T-cell (primary cell): ENCODE measurements around the gene CYTH2. TPM values are rescaled to one million over a fixed set of nuclear protein-coding genes. Genes with fewer than 3 reads are reported as not detected.

Source experiments
- ATAC-seq, 4 experiments: fragments of 200-7000 bp in 3 of 4; fragments of 150-1000 bp in 1 of 4; cut with Tn5 transposase; replicated peaks in 1 of 4; 1 replicate in 3 of 4; 2 replicates in 1 of 4; pipeline ENCODE4 v1.10.0; 2021; ENCODE audit warnings: moderate library complexity in 3 of 4, mild to moderate bottlenecking in 2 of 4, moderate number of reproducible peaks in 1 of 4
- CTCF ChIA-PET, 2 donors: fragments of 300-600 bp; sonication (Branson Sonifier 250); formaldehyde crosslinking; loops; one replicate each; lab custom pipeline; 2022; ENCODE audit warnings: antibody characterized with exemption in 2 of 2; lab: Charles Lee
- POLR2A ChIA-PET, 2 donors: fragments of 300-600 bp; sonication (Branson Sonifier 250); formaldehyde crosslinking; loops; one replicate each; lab custom pipeline; 2022; ENCODE audit warnings: antibody characterized with exemption in 2 of 2; lab: Charles Lee
- DNase-seq, 35 experiments: peaks; one replicate each; pipeline versions ENCODE4 v3.0.0 to v3.0.0-alpha.2; 2013 to 2023
- H3K27ac ChIP-seq: one replicate; pipeline ENCODE4 v1.5.1; 2013; ENCODE audit warnings: low read length
- H3K27me3 ChIP-seq, 2 experiments: replicated peaks in 1 of 2; 1 replicate in 1 of 2; 2 replicates in 1 of 2; pipeline versions ENCODE4 v1.6.1 to v1.7.0; 2013; ENCODE audit warnings: low read length in 1 of 2, mixed read lengths in 1 of 2; ENCODE audit not compliant: control insufficient read depth in 2 of 2, insufficient read depth in 2 of 2; ENCODE audit errors: extremely low read depth in 1 of 2
- H3K36me3 ChIP-seq, 2 donors: 1 replicate in 1 of 2; 2 replicates in 1 of 2; pipeline versions ENCODE4 v1.6.1 to v1.7.0; 2013; ENCODE audit warnings: low read length in 1 of 2; ENCODE audit not compliant: control insufficient read depth in 2 of 2, insufficient read depth in 1 of 2; ENCODE audit errors: extremely low read depth in 1 of 2
- H3K4me1 ChIP-seq, 2 experiments: 1 replicate in 1 of 2; 2 replicates in 1 of 2; pipeline versions ENCODE4 v1.6.1 to v1.7.0; 2013; ENCODE audit warnings: low read length in 2 of 2, mixed read lengths in 1 of 2; ENCODE audit not compliant: insufficient read depth in 2 of 2, control insufficient read depth in 1 of 2; ENCODE audit errors: extremely low read depth in 1 of 2
- H3K4me3 ChIP-seq, 2 donors: 1 replicate in 1 of 2; 2 replicates in 1 of 2; pipeline versions ENCODE4 v1.5.1 to v1.7.0; 2013; ENCODE audit warnings: mild to moderate bottlenecking in 2 of 2, low read length in 1 of 2, moderate library complexity in 1 of 2; ENCODE audit not compliant: control insufficient read depth in 1 of 2; ENCODE audit errors: extremely low read depth in 1 of 2
- H3K9me3 ChIP-seq: 2 replicates; pipeline ENCODE4 v1.7.0; 2013
- H3K27ac Mint-ChIP-seq, 2 donors: one replicate each; pipeline ENCODE4 v1.8.0; 2020 to 2021; ENCODE audit warnings: mild to moderate bottlenecking in 2 of 2, mixed read lengths in 2 of 2
- H3K27me3 Mint-ChIP-seq, 2 donors: one replicate each; pipeline ENCODE4 v1.8.0; 2021 to 2022; ENCODE audit warnings: mixed read lengths in 2 of 2
- H3K36me3 Mint-ChIP-seq: one replicate; pipeline ENCODE4 v1.8.0; 2021; ENCODE audit warnings: mixed read lengths
- H3K4me1 Mint-ChIP-seq, 3 donors: one replicate each; pipeline ENCODE4 v1.8.0; 2020 to 2022; ENCODE audit warnings: mixed read lengths in 3 of 3, mild to moderate bottlenecking in 1 of 3
- H3K4me3 Mint-ChIP-seq, 3 donors: one replicate each; pipeline ENCODE4 v1.8.0; 2020 to 2022; ENCODE audit warnings: mild to moderate bottlenecking in 3 of 3, mixed read lengths in 3 of 3, moderate library complexity in 3 of 3
- H3K9me3 Mint-ChIP-seq, 3 donors: one replicate each; pipeline ENCODE4 v1.8.0; 2020 to 2022; ENCODE audit warnings: mixed read lengths in 3 of 3
- WGBS: methylation state at CpG from one replicate; pipeline ENCODE4 v1.1.5; 2013; ENCODE audit warnings: missing lambda C conversion rate; ENCODE audit not compliant: insufficient coverage; 5-methylcytosine and 5-hydroxymethylcytosine counted together
- total RNA-seq, 35 experiments: library from RNA in 6 of 35; stranded (reverse) in 6 of 35; fragments of 120-200 nt in 1 of 35; gene quantifications; one replicate each; pipeline versions ENCODE4 v1.2.1 to v1.2.4 and lab custom pipeline; 2013 to 2026

Gene CYTH2
- total RNA-seq, 5 donors from 2014 or later (not counting 1 experiment from before 2014, with no cell fraction given): 37.8 to 81.5 (median 70.6) TPM

GRCh38 chr19:48441360-48442050 lies 27.7 kb upstream of the CYTH2 start:
- DNase-seq (no peak), ATAC-seq (no peak)
- no peaks in the 10 kb centered on the region for H3K9me3 Mint-ChIP-seq
- Histone ChIP-seq H3K27me3 (peaks cover 2 to 47% of the 10 kb centered on the region in 2 experiments), H3K27ac (no peak overlapping the region), H3K4me1 (peaks cover 11 to 25% of the 10 kb centered on the region in 2 experiments), H3K9me3 (no peaks in the 10 kb centered on the region), H3K36me3 (no peaks in the 10 kb centered on the region), H3K4me3 (no peak overlapping the region)
- 96% methylated on average over 13 of the region's 20 CpGs for WGBS
- H3K4me3 Mint-ChIP-seq: peak overlapping the region; percentile 34 to 70 (median 58)
- ChIA-PET POLR2A (no interaction called here), CTCF (interaction anchor here in 1 of 2 donors (0.6 kb wide), 2 partner anchors 20 to 206 kb away, joined by 4 to 6 read pairs; no protein-coding TSS in a partner anchor)
- peaks cover 25 to 33% of the 10 kb centered on the region in 2 donors for H3K27me3 Mint-ChIP-seq
- no peaks in the 10 kb centered on the region for H3K36me3 Mint-ChIP-seq
- peak overlapping the region in 1 of 2 donors; percentile 28 for H3K27ac Mint-ChIP-seq
- peaks cover 24 to 32% (median 24%) of the 10 kb centered on the region in 3 donors for H3K4me1 Mint-ChIP-seq

- ChIA-PET POLR2A (no interaction called here), CTCF (interaction anchor here in 1 of 2 donors (1.0 kb wide), 1 partner anchor 108 kb away, joined by 3 read pairs; no protein-coding TSS in a partner anchor)
- H3K27ac Mint-ChIP-seq: no peak overlapping the region
- Histone ChIP-seq H3K4me3 (no peak overlapping the region), H3K27me3 (peaks cover 2 to 39% of the 10 kb centered on the region in 2 experiments), H3K27ac (no peak overlapping the region), H3K9me3 (no peaks in the 10 kb centered on the region), H3K36me3 (peaks cover 0 to 5% of the 10 kb centered on the region in 2 donors), H3K4me1 (peaks cover 13 to 28% of the 10 kb centered on the region in 2 experiments)
- peak overlapping the region; percentile 34 to 70 (median 58) for H3K4me3 Mint-ChIP-seq
- ATAC-seq: no peak
- WGBS: 37% methylated on average over 89 of the region's 94 CpGs
- peaks cover 2% of the 10 kb centered on the region for H3K36me3 Mint-ChIP-seq
- no peak for DNase-seq
- H3K4me1 Mint-ChIP-seq: peaks cover 25 to 34% (median 29%) of the 10 kb centered on the region in 3 donors
- H3K9me3 Mint-ChIP-seq: no peaks in the 10 kb centered on the region
- H3K27me3 Mint-ChIP-seq: peaks cover 21 to 27% of the 10 kb centered on the region in 2 donors
These were observed 26.8 kb upstream of the CYTH2 start for GRCh38 chr19:48442116-48443035.

GRCh38 chr19:48443256-48443655 lies 25.9 kb upstream of the CYTH2 start:
- no peak for ATAC-seq
- Mint-ChIP-seq H3K27ac (no peak overlapping the region), H3K9me3 (no peaks in the 10 kb centered on the region), H3K27me3 (peaks cover 17 to 22% of the 10 kb centered on the region in 2 donors), H3K36me3 (peaks cover 8% of the 10 kb centered on the region), H3K4me1 (peaks cover 28 to 40% (median 35%) of the 10 kb centered on the region in 3 donors), H3K4me3 (no peak overlapping the region)
- Histone ChIP-seq H3K27me3 (peaks cover 0 to 39% of the 10 kb centered on the region in 2 experiments), H3K9me3 (no peaks in the 10 kb centered on the region), H3K36me3 (peaks cover 2 to 13% of the 10 kb centered on the region in 2 donors), H3K4me3 (no peak overlapping the region), H3K27ac (no peak overlapping the region), H3K4me1 (peaks cover 13 to 28% of the 10 kb centered on the region in 2 experiments)
- ChIA-PET POLR2A (no interaction called here), CTCF (interaction anchor here (0.6 to 1.0 kb wide), 2 partner anchors 47 to 109 kb away, joined by 3 read pairs; no protein-coding TSS in a partner anchor)
- 1% methylated on average over 59 of the region's 60 CpGs for WGBS
- DNase-seq: peak in 4 of 35 experiments; percentile 6 to 35 (median 16)

GRCh38 chr19:48443731-48444128 lies 25.4 kb upstream of the CYTH2 start:
- Histone ChIP-seq H3K4me3 (peak overlapping the region; percentile 25 to 75), H3K27ac (no peak overlapping the region), H3K36me3 (peaks cover 4 to 17% of the 10 kb centered on the region in 2 donors), H3K9me3 (no peaks in the 10 kb centered on the region), H3K4me1 (peaks cover 13 to 28% of the 10 kb centered on the region in 2 experiments), H3K27me3 (peaks cover 0 to 37% of the 10 kb centered on the region in 2 experiments)
- POLR2A ChIA-PET: no interaction called here
- peaks cover 17 to 22% of the 10 kb centered on the region in 2 donors for H3K27me3 Mint-ChIP-seq
- H3K4me3 Mint-ChIP-seq: peak overlapping the region in 2 of 3 donors; percentile 17 to 90
- peaks cover 33 to 44% (median 40%) of the 10 kb centered on the region in 3 donors for H3K4me1 Mint-ChIP-seq
- no peak overlapping the region for H3K27ac Mint-ChIP-seq
- WGBS: 6% methylated on average over 41 of the region's 45 CpGs
- CTCF ChIA-PET: interaction anchor here (0.6 to 1.0 kb wide), 2 partner anchors 46 to 110 kb away, joined by 3 read pairs; no protein-coding TSS in a partner anchor
- H3K36me3 Mint-ChIP-seq: peaks cover 13% of the 10 kb centered on the region
- DNase-seq: peak in 1 of 35 experiments; percentile 27
- H3K9me3 Mint-ChIP-seq: no peaks in the 10 kb centered on the region
- ATAC-seq: no peak

GRCh38 chr19:48444129-48444935 lies 24.8 kb upstream of the CYTH2 start:
- WGBS: 19% methylated on average over 27 of the region's 38 CpGs
- ChIA-PET CTCF (interaction anchor here in 1 of 2 donors (0.5 kb wide), 1 partner anchor 179 kb away, joined by 3 read pairs; no protein-coding TSS in a partner anchor), POLR2A (interaction anchor here in 1 of 2 donors (0.6 kb wide), 1 partner anchor 17 kb away, joined by 9 read pairs; no protein-coding TSS in a partner anchor)
- Histone ChIP-seq H3K9me3 (no peaks in the 10 kb centered on the region), H3K27me3 (peaks cover 0 to 34% of the 10 kb centered on the region in 2 experiments), H3K27ac (no peak overlapping the region), H3K36me3 (peaks cover 4 to 22% of the 10 kb centered on the region in 2 donors), H3K4me1 (peaks cover 13 to 28% of the 10 kb centered on the region in 2 experiments), H3K4me3 (peak overlapping the region; percentile 46 to 75)
- Mint-ChIP-seq H3K9me3 (no peaks in the 10 kb centered on the region), H3K4me3 (peak overlapping the region; percentile 90 to 92 (median 91)), H3K27me3 (peaks cover 17 to 22% of the 10 kb centered on the region in 2 donors), H3K4me1 (peaks cover 34 to 46% (median 42%) of the 10 kb centered on the region in 3 donors), H3K27ac (peak overlapping the region; percentile 1 to 22), H3K36me3 (peaks cover 18% of the 10 kb centered on the region)
- no peak for ATAC-seq
- peak in 1 of 35 experiments; percentile 23 for DNase-seq
